Loucy (cell line): Measurements from ENCODE around the gene C1orf50.

Source experiments
- H2AFZ ChIP-seq: fragments of 200-600 bp; sonication (generic); 2 replicates; pipeline ENCODE4 v1.6.0; 2016; ENCODE audit warnings: antibody characterized with exemption, mild to moderate bottlenecking, low read length, moderate library complexity
- H3F3A ChIP-seq: fragments of 200-600 bp; 2 replicates; pipeline ENCODE4 v1.6.0; 2016; ENCODE audit warnings: antibody characterized with exemption, low read depth, mild to moderate bottlenecking
- H3K27me3 ChIP-seq: fragments of 200-600 bp; sonication (generic); 2 replicates; pipeline ENCODE4 v1.6.1; 2014; ENCODE audit warnings: low read length, mild to moderate bottlenecking; ENCODE audit not compliant: insufficient read depth, poor library complexity, severe bottlenecking
- H3K36me3 ChIP-seq: fragments of 200-600 bp; sonication (generic); 2 replicates; pipeline ENCODE4 v1.6.1; 2016; ENCODE audit warnings: low read length; ENCODE audit not compliant: insufficient read depth
- H3K4me1 ChIP-seq: fragments of 200-600 bp; sonication (generic); 2 replicates; pipeline ENCODE4 v1.5.1; 2014; ENCODE audit warnings: low read length, mild to moderate bottlenecking; ENCODE audit not compliant: insufficient read depth, poor library complexity, severe bottlenecking
- H3K4me2 ChIP-seq: fragments of 200-600 bp; sonication (generic); 2 replicates; pipeline ENCODE4 v1.6.0; 2014; ENCODE audit warnings: antibody characterized with exemption, low read length, low read depth, mild to moderate bottlenecking; ENCODE audit not compliant: poor library complexity, severe bottlenecking
- H3K4me3 ChIP-seq: fragments of 200-600 bp; sonication (generic); 2 replicates; pipeline ENCODE4 v1.5.1; 2014; ENCODE audit warnings: low read length, mild to moderate bottlenecking, mixed read lengths; ENCODE audit not compliant: poor library complexity, severe bottlenecking
- H3K79me2 ChIP-seq: fragments of 200-600 bp; sonication (generic); 2 replicates; pipeline ENCODE4 v1.6.1; 2014; ENCODE audit warnings: low read length; ENCODE audit not compliant: insufficient read depth
- H3K9ac ChIP-seq: fragments of 200-600 bp; sonication (generic); 2 replicates; pipeline ENCODE4 v1.6.0; 2014; ENCODE audit warnings: mild to moderate bottlenecking, low read depth, low read length, moderate library complexity; ENCODE audit not compliant: poor library complexity, severe bottlenecking
- H3K9me2 ChIP-seq: fragments of 200-600 bp; sonication (generic); replicated peaks from 2 replicates; pipeline ENCODE4 v1.6.1; 2016; ENCODE audit warnings: low read depth, low read length, mixed read lengths
- H3K9me3 ChIP-seq: fragments of 200-600 bp; sonication (generic); 2 replicates; pipeline ENCODE4 v1.6.1; 2014; ENCODE audit warnings: mild to moderate bottlenecking, antibody characterized with exemption, low read length, low read depth; ENCODE audit not compliant: insufficient read depth
- H4K20me1 ChIP-seq: fragments of 200-600 bp; sonication (generic); 2 replicates; pipeline ENCODE4 v1.6.0; 2014; ENCODE audit warnings: antibody characterized with exemption, low read length, mild to moderate bottlenecking; ENCODE audit not compliant: insufficient read depth, poor library complexity, severe bottlenecking
- EZH2phosphoT487 ChIP-seq: fragments of 200-600 bp; IDR thresholded peaks from 2 replicates; pipeline ENCODE4 v1.6.1; 2018; ENCODE audit warnings: antibody characterized with exemption, mild to moderate bottlenecking, moderate library complexity, borderline replicate concordance
- TF ChIP-seq, protein P1 (sequence below): fragments of 200-600 bp; sonication (generic); conservative IDR thresholded peaks from 2 replicates; pipeline ENCODE4 v1.5.1; 2014; ENCODE audit warnings: mild to moderate bottlenecking, antibody characterized with exemption, low read length

Gene C1orf50

DNA sequence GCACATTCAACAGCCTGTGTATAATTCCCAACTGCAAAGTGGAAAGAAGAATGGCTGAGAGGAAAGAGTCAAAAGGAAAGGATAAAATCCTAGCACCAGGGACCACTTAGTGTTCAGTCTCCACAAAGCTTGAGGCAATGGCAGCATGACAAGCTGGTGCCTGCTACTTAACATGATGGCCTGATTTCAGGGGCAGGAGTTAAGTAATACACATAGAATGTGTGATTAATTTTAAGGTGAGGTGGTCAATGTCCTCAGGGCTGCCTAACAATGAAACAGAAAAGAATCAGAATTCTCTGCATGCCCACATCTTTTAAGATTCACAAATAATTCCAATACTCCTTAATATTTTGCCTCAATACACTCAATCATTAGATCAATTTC lies 9.2 kb upstream of the C1orf50 start:
- peaks cover 48% of the 10 kb centered on the region; the same call in 1 of the 2 replicates for H3K36me3 ChIP-seq
- H3K9me2 ChIP-seq, result no peaks in the 10 kb centered on the region
- H3K4me1 ChIP-seq, result peaks cover 7% of the 10 kb centered on the region
- H3K79me2 ChIP-seq, result no peaks in the 10 kb centered on the region; the same call in 1 of the 2 replicates
- TF ChIP-seq, protein P1, sequence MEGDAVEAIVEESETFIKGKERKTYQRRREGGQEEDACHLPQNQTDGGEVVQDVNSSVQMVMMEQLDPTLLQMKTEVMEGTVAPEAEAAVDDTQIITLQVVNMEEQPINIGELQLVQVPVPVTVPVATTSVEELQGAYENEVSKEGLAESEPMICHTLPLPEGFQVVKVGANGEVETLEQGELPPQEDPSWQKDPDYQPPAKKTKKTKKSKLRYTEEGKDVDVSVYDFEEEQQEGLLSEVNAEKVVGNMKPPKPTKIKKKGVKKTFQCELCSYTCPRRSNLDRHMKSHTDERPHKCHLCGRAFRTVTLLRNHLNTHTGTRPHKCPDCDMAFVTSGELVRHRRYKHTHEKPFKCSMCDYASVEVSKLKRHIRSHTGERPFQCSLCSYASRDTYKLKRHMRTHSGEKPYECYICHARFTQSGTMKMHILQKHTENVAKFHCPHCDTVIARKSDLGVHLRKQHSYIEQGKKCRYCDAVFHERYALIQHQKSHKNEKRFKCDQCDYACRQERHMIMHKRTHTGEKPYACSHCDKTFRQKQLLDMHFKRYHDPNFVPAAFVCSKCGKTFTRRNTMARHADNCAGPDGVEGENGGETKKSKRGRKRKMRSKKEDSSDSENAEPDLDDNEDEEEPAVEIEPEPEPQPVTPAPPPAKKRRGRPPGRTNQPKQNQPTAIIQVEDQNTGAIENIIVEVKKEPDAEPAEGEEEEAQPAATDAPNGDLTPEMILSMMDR, result no peak
- no peak for TF ChIP-seq EZH2phosphoT487
- no peaks in the 10 kb centered on the region for H3K9me3 ChIP-seq
- H3F3A ChIP-seq, result no peaks in the 10 kb centered on the region
- H4K20me1 ChIP-seq, result no peaks in the 10 kb centered on the region
- no peak overlapping the region for H2AFZ ChIP-seq
- no peak overlapping the region for H3K4me2 ChIP-seq
- H3K4me3 ChIP-seq, result no peak overlapping the region
- H3K9ac ChIP-seq, result no peak overlapping the region
- no peaks in the 10 kb centered on the region for H3K27me3 ChIP-seq

- Histone ChIP-seq H3K4me3 (no peak overlapping the region), H4K20me1 (no peaks in the 10 kb centered on the region), H2AFZ (no peak overlapping the region), H3K9me2 (no peaks in the 10 kb centered on the region), H3K36me3 (peaks cover 48% of the 10 kb centered on the region; the same call in 1 of the 2 replicates), H3F3A (no peaks in the 10 kb centered on the region), H3K27me3 (no peaks in the 10 kb centered on the region), H3K4me1 (peaks cover 10% of the 10 kb centered on the region), H3K4me2 (no peak overlapping the region), H3K9ac (no peak overlapping the region), H3K79me2 (peaks cover 5% of the 10 kb centered on the region), H3K9me3 (no peaks in the 10 kb centered on the region)
- TF ChIP-seq EZH2phosphoT487, result no peak
- TF ChIP-seq, protein P1, result no peak
Observed at GRCh38 chr1:42758641-42759040, 8.4 kb upstream of the C1orf50 start.

GRCh38 chr1:42759114-42759513 lies 7.9 kb upstream of the C1orf50 start:
- no peaks in the 10 kb centered on the region for H3K9me2 ChIP-seq
- H3K9me3 ChIP-seq, result no peaks in the 10 kb centered on the region
- H4K20me1 ChIP-seq, result peaks cover 1% of the 10 kb centered on the region
- H3K4me1 ChIP-seq, result peaks cover 11% of the 10 kb centered on the region
- peaks cover 10% of the 10 kb centered on the region for H3K79me2 ChIP-seq
- H3F3A ChIP-seq, result no peaks in the 10 kb centered on the region
- H3K4me2 ChIP-seq, result no peak overlapping the region
- H3K9ac ChIP-seq, result no peak overlapping the region
- H2AFZ ChIP-seq, result no peak overlapping the region
- no peaks in the 10 kb centered on the region for H3K27me3 ChIP-seq
- TF ChIP-seq EZH2phosphoT487, result no peak
- TF ChIP-seq, protein P1, result peak; percentile 24; the same call in 1 of the 2 replicates
- H3K4me3 ChIP-seq, result no peak overlapping the region
- H3K36me3 ChIP-seq, result peaks cover 47% of the 10 kb centered on the region; the same call in 1 of the 2 replicates
